HepG2 (cell line): ENCODE results near the gene TMEM184B. TPM values are rescaled to one million over a fixed set of nuclear protein-coding genes. Genes with fewer than 3 reads are reported as not detected.
A peak's percentile ranks its signal among the peaks of the same experiment; 100 is the strongest.

Source experiments
- ATF4 ChIP-seq, 2 experiments: fragments of 450-650 bp in 1 of 2; sonication (generic) in 1 of 2; formaldehyde crosslinking; IDR thresholded peaks; 2 replicates each; pipeline versions ENCODE4 v1.5.0 to v1.8.0; 2020 to 2022; ENCODE audit warnings: mild to moderate bottlenecking in 1 of 2, missing genetic modification reagents in 1 of 2
- BCLAF1 ChIP-seq: fragments of 450-650 bp; IDR thresholded peaks from 2 replicates; pipeline ENCODE4 v1.6.1; 2017; ENCODE audit warnings: mild to moderate bottlenecking
- DDIT3 ChIP-seq: sonication (generic); formaldehyde crosslinking; IDR thresholded peaks from 2 replicates; pipeline ENCODE4 v1.4.0; 2020; ENCODE audit warnings: mild to moderate bottlenecking, missing genetic modification reagents
- FOSL2 ChIP-seq: sonication (generic); formaldehyde crosslinking; IDR thresholded peaks from 2 replicates; pipeline ENCODE4 v1.4.0; 2020; ENCODE audit warnings: missing genetic modification reagents
- MBD4 ChIP-seq: IDR thresholded peaks from 2 replicates; pipeline ENCODE4 v1.6.1; 2012; ENCODE audit warnings: low read length, inconsistent platforms, borderline replicate concordance
- NR2C2 ChIP-seq: sonication (generic); formaldehyde crosslinking; IDR thresholded peaks from 2 replicates; pipeline ENCODE4 v1.4.0; 2020; ENCODE audit warnings: missing genetic modification reagents, mild to moderate bottlenecking, moderate library complexity, borderline replicate concordance
- SNAPC2 ChIP-seq: sonication (generic); formaldehyde crosslinking; IDR thresholded peaks from 2 replicates; pipeline ENCODE4 v1.8.1; 2022; ENCODE audit warnings: mild to moderate bottlenecking, missing genetic modification reagents
- TARDBP ChIP-seq: sonication (generic); formaldehyde crosslinking; IDR thresholded peaks from 2 replicates; pipeline ENCODE4 v1.8.0; 2022; ENCODE audit warnings: mild to moderate bottlenecking, missing genetic modification reagents
- TBX2 ChIP-seq: sonication (generic); formaldehyde crosslinking; IDR thresholded peaks from 2 replicates; pipeline ENCODE4 v1.5.0; 2020; ENCODE audit warnings: missing genetic modification reagents, mild to moderate bottlenecking, borderline replicate concordance
- U2AF2 ChIP-seq: fragments of 200-400 bp; formaldehyde crosslinking; IDR thresholded peaks from 2 replicates; pipeline ENCODE4 v1.6.1; 2017; ENCODE audit warnings: low read depth, mild to moderate bottlenecking, low read length
- ZBTB7B ChIP-seq: sonication (generic); formaldehyde crosslinking; IDR thresholded peaks from 2 replicates; pipeline ENCODE4 v1.4.0; 2020; ENCODE audit warnings: missing genetic modification reagents
- ZNF224 ChIP-seq: sonication (generic); formaldehyde crosslinking; IDR thresholded peaks from 2 replicates; pipeline ENCODE4 v1.5.0; 2020; ENCODE audit warnings: mild to moderate bottlenecking, missing genetic modification reagents
- polyA plus RNA-seq, 8 experiments: library from polyadenylated mRNA; depleted of rRNA in 3 of 8; stranded (reverse) in 7 of 8; unstranded in 1 of 8; fragments of >200 nt; fragmentation: Illumina TruSeq in 4 of 8; extraction: Trizol in 4 of 8; gene quantifications; 2 replicates each; pipeline versions ENCODE4 v1.2.1 to v1.2.3, GENCODE V29; 2011 to 2016; ENCODE audit warnings: low read depth in 4 of 8, missing spikeins in 1 of 8, mixed read lengths in 1 of 8; ENCODE audit not compliant: insufficient read depth in 1 of 8
- total RNA-seq, 5 experiments: library from RNA; depleted of rRNA; stranded (reverse); fragments of >200 nt; fragmentation: Illumina TruSeq; extraction: Trizol; gene quantifications; 2 replicates each; pipeline ENCODE4 v1.2.3, GENCODE V29; 2016; ENCODE audit warnings: low read depth in 1 of 5
- TF ChIP-seq, protein P1 (sequence below): sonication (generic); formaldehyde crosslinking; IDR thresholded peaks from 2 replicates; pipeline ENCODE4 v1.4.0; 2020; ENCODE audit warnings: missing genetic modification reagents
- TF ChIP-seq, protein P2 (sequence below): sonication (generic); formaldehyde crosslinking; IDR thresholded peaks from 2 replicates; pipeline ENCODE4 v1.8.0; 2022; ENCODE audit warnings: mild to moderate bottlenecking, missing genetic modification reagents; ENCODE audit not compliant: insufficient replicate concordance
- TF ChIP-seq, protein P3 (sequence below): sonication (generic); formaldehyde crosslinking; conservative IDR thresholded peaks from 2 replicates; pipeline ENCODE4 v1.4.0; 2020; ENCODE audit warnings: missing genetic modification reagents

TMEM184B gene
- total and polyA plus RNA-seq, 2 of the 13 experiments (the other 11 are each of a cell fraction or from before 2014, with no cell fraction given): 15.9 to 16.0 TPM

DNA sequence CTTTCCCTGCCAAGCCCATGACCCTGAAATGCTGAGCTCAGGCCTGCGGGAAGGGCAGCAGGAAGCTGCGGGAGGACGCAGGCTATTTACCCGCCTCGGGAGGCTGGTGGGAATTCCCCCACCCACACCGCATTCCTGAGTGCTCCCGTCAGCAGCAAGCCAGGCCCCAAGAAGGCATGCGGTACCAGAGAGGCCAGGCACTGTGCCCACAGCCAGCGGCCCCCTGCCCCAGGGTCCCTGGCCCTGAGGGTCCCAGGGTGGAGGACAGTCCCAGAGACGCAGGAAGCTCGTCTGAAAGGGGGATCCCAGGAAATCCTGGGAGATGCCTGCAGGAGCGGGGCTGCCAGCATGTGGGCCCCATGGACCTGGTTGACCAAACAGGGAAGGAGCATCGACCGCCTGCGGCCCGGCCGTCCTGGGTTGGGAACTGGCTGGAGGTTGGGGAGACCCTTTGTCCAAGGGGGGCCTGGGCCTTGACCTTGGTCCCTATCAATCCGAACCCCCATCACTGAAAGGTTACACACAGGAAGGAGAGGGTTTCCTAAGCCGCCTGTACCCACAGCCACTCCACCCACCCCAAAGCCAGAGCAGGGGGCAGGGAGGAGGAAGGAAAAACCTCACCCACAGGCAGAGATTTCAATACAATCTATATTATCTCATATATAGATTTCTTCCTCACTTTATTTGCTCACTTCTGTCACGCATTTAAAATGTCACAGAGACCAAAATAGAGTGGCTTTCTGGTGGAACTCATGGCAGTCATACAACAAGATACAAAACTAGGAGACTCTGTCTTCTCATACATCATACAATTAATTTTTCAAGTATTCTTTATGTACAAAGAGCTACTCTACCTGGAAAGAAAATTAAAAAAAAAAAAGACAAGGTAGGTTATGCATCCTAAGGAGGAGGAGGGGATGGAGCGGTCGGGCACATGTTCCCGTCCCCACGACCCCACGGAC lies 53.9 kb downstream of the TMEM184B start (continued):
- TF ChIP-seq TBX2 (peak; percentile 89), SNAPC2 (CRISPR knock-in tag) (peak; percentile 91; the same call in 1 of the 2 replicates), ZNF224 (0 out of 2 replicates have a peak, but pooled peaks have one; percentile 22), ZBTB7B (CRISPR knock-in tag) (peak; percentile 51; the same call in 1 of the 2 replicates), MBD4 (no peak), TARDBP (CRISPR knock-in tag) (peak; percentile 83; the same call in 1 of the 2 replicates), FOSL2 (CRISPR knock-in tag) (peak; percentile 91), ATF4 (CRISPR knock-in tag; IDR thresholded peaks at IDR 0.05) (no peak), BCLAF1 (no peak), DDIT3 (no peak), U2AF2 (no peak), NR2C2 (CRISPR knock-in tag) (peak; percentile 40; the same call in 1 of the 2 replicates)
- TF ChIP-seq, protein P1, sequence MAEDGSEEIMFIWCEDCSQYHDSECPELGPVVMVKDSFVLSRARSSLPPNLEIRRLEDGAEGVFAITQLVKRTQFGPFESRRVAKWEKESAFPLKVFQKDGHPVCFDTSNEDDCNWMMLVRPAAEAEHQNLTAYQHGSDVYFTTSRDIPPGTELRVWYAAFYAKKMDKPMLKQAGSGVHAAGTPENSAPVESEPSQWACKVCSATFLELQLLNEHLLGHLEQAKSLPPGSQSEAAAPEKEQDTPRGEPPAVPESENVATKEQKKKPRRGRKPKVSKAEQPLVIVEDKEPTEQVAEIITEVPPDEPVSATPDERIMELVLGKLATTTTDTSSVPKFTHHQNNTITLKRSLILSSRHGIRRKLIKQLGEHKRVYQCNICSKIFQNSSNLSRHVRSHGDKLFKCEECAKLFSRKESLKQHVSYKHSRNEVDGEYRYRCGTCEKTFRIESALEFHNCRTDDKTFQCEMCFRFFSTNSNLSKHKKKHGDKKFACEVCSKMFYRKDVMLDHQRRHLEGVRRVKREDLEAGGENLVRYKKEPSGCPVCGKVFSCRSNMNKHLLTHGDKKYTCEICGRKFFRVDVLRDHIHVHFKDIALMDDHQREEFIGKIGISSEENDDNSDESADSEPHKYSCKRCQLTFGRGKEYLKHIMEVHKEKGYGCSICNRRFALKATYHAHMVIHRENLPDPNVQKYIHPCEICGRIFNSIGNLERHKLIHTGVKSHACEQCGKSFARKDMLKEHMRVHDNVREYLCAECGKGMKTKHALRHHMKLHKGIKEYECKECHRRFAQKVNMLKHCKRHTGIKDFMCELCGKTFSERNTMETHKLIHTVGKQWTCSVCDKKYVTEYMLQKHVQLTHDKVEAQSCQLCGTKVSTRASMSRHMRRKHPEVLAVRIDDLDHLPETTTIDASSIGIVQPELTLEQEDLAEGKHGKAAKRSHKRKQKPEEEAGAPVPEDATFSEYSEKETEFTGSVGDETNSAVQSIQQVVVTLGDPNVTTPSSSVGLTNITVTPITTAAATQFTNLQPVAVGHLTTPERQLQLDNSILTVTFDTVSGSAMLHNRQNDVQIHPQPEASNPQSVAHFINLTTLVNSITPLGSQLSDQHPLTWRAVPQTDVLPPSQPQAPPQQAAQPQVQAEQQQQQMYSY: 0 out of 2 replicates have a peak, but pooled peaks have one; percentile 61
- TF ChIP-seq, protein P2, sequence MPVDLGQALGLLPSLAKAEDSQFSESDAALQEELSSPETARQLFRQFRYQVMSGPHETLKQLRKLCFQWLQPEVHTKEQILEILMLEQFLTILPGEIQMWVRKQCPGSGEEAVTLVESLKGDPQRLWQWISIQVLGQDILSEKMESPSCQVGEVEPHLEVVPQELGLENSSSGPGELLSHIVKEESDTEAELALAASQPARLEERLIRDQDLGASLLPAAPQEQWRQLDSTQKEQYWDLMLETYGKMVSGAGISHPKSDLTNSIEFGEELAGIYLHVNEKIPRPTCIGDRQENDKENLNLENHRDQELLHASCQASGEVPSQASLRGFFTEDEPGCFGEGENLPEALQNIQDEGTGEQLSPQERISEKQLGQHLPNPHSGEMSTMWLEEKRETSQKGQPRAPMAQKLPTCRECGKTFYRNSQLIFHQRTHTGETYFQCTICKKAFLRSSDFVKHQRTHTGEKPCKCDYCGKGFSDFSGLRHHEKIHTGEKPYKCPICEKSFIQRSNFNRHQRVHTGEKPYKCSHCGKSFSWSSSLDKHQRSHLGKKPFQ: peak; percentile 70
- TF ChIP-seq, protein P3, sequence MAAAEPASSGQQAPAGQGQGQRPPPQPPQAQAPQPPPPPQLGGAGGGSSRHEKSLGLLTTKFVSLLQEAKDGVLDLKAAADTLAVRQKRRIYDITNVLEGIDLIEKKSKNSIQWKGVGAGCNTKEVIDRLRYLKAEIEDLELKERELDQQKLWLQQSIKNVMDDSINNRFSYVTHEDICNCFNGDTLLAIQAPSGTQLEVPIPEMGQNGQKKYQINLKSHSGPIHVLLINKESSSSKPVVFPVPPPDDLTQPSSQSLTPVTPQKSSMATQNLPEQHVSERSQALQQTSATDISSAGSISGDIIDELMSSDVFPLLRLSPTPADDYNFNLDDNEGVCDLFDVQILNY: no peak
